ENCODE data around the gene RPL13A.

Gene RPL13A

GRCh38 chr19:49491804-49492572, 4.6 kb downstream of the RPL13A start:
- H3K27ac ChIP-seq (ENCODE audit: insufficient read depth, low read length, poor library complexity, severe bottlenecking) = peak overlapping the region; percentile 29
- H3K27me3 ChIP-seq (replicated peaks; ENCODE audit: control insufficient read depth, insufficient read depth, low read length, poor library complexity, severe bottlenecking) = no peaks in the 10 kb centered on the region
- no peaks in the 10 kb centered on the region for H3K9me3 ChIP-seq (ENCODE audit: control insufficient read depth, low read length)
- no peak overlapping the region for H3K4me3 ChIP-seq (ENCODE audit: insufficient read depth, low read depth, low read length, poor library complexity, severe bottlenecking)
- DNase-seq = no peak
- peaks cover 33% of the 10 kb centered on the region for H3K4me1 ChIP-seq (ENCODE audit: control insufficient read depth, insufficient read depth, low read length, poor library complexity, severe bottlenecking)
- peaks cover 45% of the 10 kb centered on the region for H3K36me3 ChIP-seq (ENCODE audit: control insufficient read depth, insufficient read depth, low read length)

GRCh38 chr19:49492573-49493405, 5.4 kb downstream of the RPL13A start:
- no peak for DNase-seq
- no peak overlapping the region for H3K4me3 ChIP-seq (ENCODE audit: insufficient read depth, low read depth, low read length, poor library complexity, severe bottlenecking)

GRCh38 chr19:49496574-49497008, 9.2 kb downstream of the RPL13A start:
- H3K27ac ChIP-seq (ENCODE audit: insufficient read depth, low read length, poor library complexity, severe bottlenecking) = peak overlapping the region; percentile 97
- H3K4me3 ChIP-seq (ENCODE audit: insufficient read depth, low read depth, low read length, poor library complexity, severe bottlenecking) = peak overlapping the region; percentile 92
- DNase-seq = no peak
- H3K36me3 ChIP-seq (ENCODE audit: control insufficient read depth, insufficient read depth, low read length) = peaks cover 42% of the 10 kb centered on the region
- H3K9me3 ChIP-seq (ENCODE audit: control insufficient read depth, low read length) = no peaks in the 10 kb centered on the region
- no peaks in the 10 kb centered on the region for H3K27me3 ChIP-seq (replicated peaks; ENCODE audit: control insufficient read depth, insufficient read depth, low read length, poor library complexity, severe bottlenecking)
- H3K4me1 ChIP-seq (ENCODE audit: control insufficient read depth, insufficient read depth, low read length, poor library complexity, severe bottlenecking) = peaks cover 24% of the 10 kb centered on the region

More at GRCh38 chr19:49492573-49493405, 5.4 kb downstream of the RPL13A start:
- peak overlapping the region; percentile 29 for H3K27ac ChIP-seq (ENCODE audit: insufficient read depth, low read length, poor library complexity, severe bottlenecking)
- H3K4me1 ChIP-seq (ENCODE audit: control insufficient read depth, insufficient read depth, low read length, poor library complexity, severe bottlenecking) = peaks cover 39% of the 10 kb centered on the region
- no peaks in the 10 kb centered on the region for H3K9me3 ChIP-seq (ENCODE audit: control insufficient read depth, low read length)
- H3K36me3 ChIP-seq (ENCODE audit: control insufficient read depth, insufficient read depth, low read length) = peaks cover 47% of the 10 kb centered on the region
- H3K27me3 ChIP-seq (replicated peaks; ENCODE audit: control insufficient read depth, insufficient read depth, low read length, poor library complexity, severe bottlenecking) = no peaks in the 10 kb centered on the region

- Histone ChIP-seq H3K9me3 (ENCODE audit: control insufficient read depth, low read length) (no peaks in the 10 kb centered on the region), H3K27me3 (replicated peaks; ENCODE audit: control insufficient read depth, insufficient read depth, low read length, poor library complexity, severe bottlenecking) (no peaks in the 10 kb centered on the region), H3K36me3 (ENCODE audit: control insufficient read depth, insufficient read depth, low read length) (peaks cover 36% of the 10 kb centered on the region), H3K4me1 (ENCODE audit: control insufficient read depth, insufficient read depth, low read length, poor library complexity, severe bottlenecking) (peaks cover 29% of the 10 kb centered on the region), H3K4me3 (ENCODE audit: insufficient read depth, low read depth, low read length, poor library complexity, severe bottlenecking) (peak overlapping the region; percentile 92), H3K27ac (ENCODE audit: insufficient read depth, low read length, poor library complexity, severe bottlenecking) (peak overlapping the region; percentile 97)
- peak; percentile 62 to 75 (median 70) for DNase-seq
Observed at GRCh38 chr19:49497047-49497788, 9.8 kb downstream of the RPL13A start.

- H3K27ac ChIP-seq (ENCODE audit: insufficient read depth, low read length, poor library complexity, severe bottlenecking) = peak overlapping the region; percentile 97
- no peaks in the 10 kb centered on the region for H3K27me3 ChIP-seq (replicated peaks; ENCODE audit: control insufficient read depth, insufficient read depth, low read length, poor library complexity, severe bottlenecking)
- no peak for DNase-seq
- peaks cover 31% of the 10 kb centered on the region for H3K36me3 ChIP-seq (ENCODE audit: control insufficient read depth, insufficient read depth, low read length)
- peak overlapping the region; percentile 92 for H3K4me3 ChIP-seq (ENCODE audit: insufficient read depth, low read depth, low read length, poor library complexity, severe bottlenecking)
- H3K9me3 ChIP-seq (ENCODE audit: control insufficient read depth, low read length) = no peaks in the 10 kb centered on the region
- H3K4me1 ChIP-seq (ENCODE audit: control insufficient read depth, insufficient read depth, low read length, poor library complexity, severe bottlenecking) = peaks cover 28% of the 10 kb centered on the region
Observed at GRCh38 chr19:49497789-49498103, 10.3 kb downstream of the RPL13A start.

- peaks cover 26% of the 10 kb centered on the region for H3K36me3 ChIP-seq (ENCODE audit: control insufficient read depth, insufficient read depth, low read length)
- H3K27ac ChIP-seq (ENCODE audit: insufficient read depth, low read length, poor library complexity, severe bottlenecking) = peak overlapping the region; percentile 97
- H3K4me1 ChIP-seq (ENCODE audit: control insufficient read depth, insufficient read depth, low read length, poor library complexity, severe bottlenecking) = peaks cover 33% of the 10 kb centered on the region
- DNase-seq = no peak
- H3K27me3 ChIP-seq (replicated peaks; ENCODE audit: control insufficient read depth, insufficient read depth, low read length, poor library complexity, severe bottlenecking) = no peaks in the 10 kb centered on the region
- peak overlapping the region; percentile 92 for H3K4me3 ChIP-seq (ENCODE audit: insufficient read depth, low read depth, low read length, poor library complexity, severe bottlenecking)
- no peaks in the 10 kb centered on the region for H3K9me3 ChIP-seq (ENCODE audit: control insufficient read depth, low read length)
Observed at GRCh38 chr19:49498475-49498874, 11.1 kb downstream of the RPL13A start.

- peak in 1 of 3 donors; percentile 23 for DNase-seq
Observed at GRCh38 chr19:49499030-49499670, 11.7 kb downstream of the RPL13A start.

GRCh38 chr19:49502866-49503581, 15.6 kb downstream of the RPL13A start:
- peak in 1 of 3 donors; percentile 39 for DNase-seq
- Histone ChIP-seq H3K27me3 (replicated peaks; ENCODE audit: control insufficient read depth, insufficient read depth, low read length, poor library complexity, severe bottlenecking) (no peaks in the 10 kb centered on the region), H3K4me1 (ENCODE audit: control insufficient read depth, insufficient read depth, low read length, poor library complexity, severe bottlenecking) (peaks cover 31% of the 10 kb centered on the region), H3K27ac (ENCODE audit: insufficient read depth, low read length, poor library complexity, severe bottlenecking) (peak overlapping the region; percentile 43), H3K9me3 (ENCODE audit: control insufficient read depth, low read length) (no peaks in the 10 kb centered on the region), H3K36me3 (ENCODE audit: control insufficient read depth, insufficient read depth, low read length) (peaks cover 21% of the 10 kb centered on the region), H3K4me3 (ENCODE audit: insufficient read depth, low read depth, low read length, poor library complexity, severe bottlenecking) (no peak overlapping the region)

More at GRCh38 chr19:49499030-49499670, 11.7 kb downstream of the RPL13A start:
- no peaks in the 10 kb centered on the region for H3K9me3 ChIP-seq (ENCODE audit: control insufficient read depth, low read length)
- H3K27me3 ChIP-seq (replicated peaks; ENCODE audit: control insufficient read depth, insufficient read depth, low read length, poor library complexity, severe bottlenecking) = no peaks in the 10 kb centered on the region
- H3K36me3 ChIP-seq (ENCODE audit: control insufficient read depth, insufficient read depth, low read length) = peaks cover 26% of the 10 kb centered on the region
- H3K27ac ChIP-seq (ENCODE audit: insufficient read depth, low read length, poor library complexity, severe bottlenecking) = peak overlapping the region; percentile 97
- peak overlapping the region; percentile 92 for H3K4me3 ChIP-seq (ENCODE audit: insufficient read depth, low read depth, low read length, poor library complexity, severe bottlenecking)
- peaks cover 34% of the 10 kb centered on the region for H3K4me1 ChIP-seq (ENCODE audit: control insufficient read depth, insufficient read depth, low read length, poor library complexity, severe bottlenecking)

- Histone ChIP-seq H3K27ac (ENCODE audit: insufficient read depth, low read length, poor library complexity, severe bottlenecking) (peak overlapping the region; percentile 43), H3K4me3 (ENCODE audit: insufficient read depth, low read depth, low read length, poor library complexity, severe bottlenecking) (no peak overlapping the region), H3K9me3 (ENCODE audit: control insufficient read depth, low read length) (no peaks in the 10 kb centered on the region), H3K4me1 (ENCODE audit: control insufficient read depth, insufficient read depth, low read length, poor library complexity, severe bottlenecking) (peaks cover 31% of the 10 kb centered on the region), H3K27me3 (replicated peaks; ENCODE audit: control insufficient read depth, insufficient read depth, low read length, poor library complexity, severe bottlenecking) (no peaks in the 10 kb centered on the region), H3K36me3 (ENCODE audit: control insufficient read depth, insufficient read depth, low read length) (peaks cover 16% of the 10 kb centered on the region)
- DNase-seq = no peak
Observed at GRCh38 chr19:49503582-49503962, 16.2 kb downstream of the RPL13A start.
